ENCODE data around the gene IL17RE.
A peak's percentile ranks its signal among the peaks of the same experiment; 100 is the strongest.

The IL17RE gene

GRCh38 chr3:9884555-9885165 lies 18.0 kb upstream of the IL17RE start:
- TF ChIP-seq ZC3H10 (CRISPR knock-in tag; IDR thresholded peaks at IDR 0.05) (no peak), ZFP3 (CRISPR knock-in tag; IDR thresholded peaks at IDR 0.05) (peak; percentile 39; the same call in 1 of the 2 replicates), CSDC2 (CRISPR knock-in tag; IDR thresholded peaks at IDR 0.05) (no peak), ISL1 (CRISPR knock-in tag; IDR thresholded peaks at IDR 0.05) (no peak), TCF4 (CRISPR knock-in tag; IDR thresholded peaks at IDR 0.05; ENCODE audit: borderline replicate concordance) (no peak), CREB5 (CRISPR knock-in tag; IDR thresholded peaks at IDR 0.05; ENCODE audit: low read depth) (no peak)
- peak; percentile 95 for ATAC-seq

GRCh38 chr3:9886328-9886727 lies 16.3 kb upstream of the IL17RE start:
- TF ChIP-seq PPARA (CRISPR knock-in tag; IDR thresholded peaks at IDR 0.05; ENCODE audit: borderline replicate concordance) (no peak), CSDC2 (CRISPR knock-in tag; IDR thresholded peaks at IDR 0.05) (no peak), ESRRG (CRISPR knock-in tag; IDR thresholded peaks at IDR 0.05) (no peak), CREB5 (CRISPR knock-in tag; IDR thresholded peaks at IDR 0.05; ENCODE audit: low read depth) (no peak), TOX (CRISPR knock-in tag; IDR thresholded peaks at IDR 0.05; ENCODE audit: borderline replicate concordance) (no peak), SNAI2 (CRISPR knock-in tag; IDR thresholded peaks at IDR 0.05) (no peak), ZNF8 (CRISPR knock-in tag; IDR thresholded peaks at IDR 0.05) (no peak), TSHZ2 (CRISPR knock-in tag; IDR thresholded peaks at IDR 0.05) (no peak), GLIS3 (CRISPR knock-in tag; IDR thresholded peaks at IDR 0.05) (no peak)
- no peak for ATAC-seq

GRCh38 chr3:9887480-9887879 lies 15.2 kb upstream of the IL17RE start:
- no peak for ATAC-seq

More at GRCh38 chr3:9887480-9887879, 15.2 kb upstream of the IL17RE start:
- TF ChIP-seq OSR1 (CRISPR knock-in tag; IDR thresholded peaks at IDR 0.05) (no peak), CREB5 (CRISPR knock-in tag; IDR thresholded peaks at IDR 0.05; ENCODE audit: low read depth) (no peak), POU6F1 (CRISPR knock-in tag; IDR thresholded peaks at IDR 0.05; ENCODE audit: borderline replicate concordance, low read depth) (no peak), ZFP30 (CRISPR knock-in tag; IDR thresholded peaks at IDR 0.05) (no peak), CSDC2 (CRISPR knock-in tag; IDR thresholded peaks at IDR 0.05) (no peak), TOX (CRISPR knock-in tag; IDR thresholded peaks at IDR 0.05; ENCODE audit: borderline replicate concordance) (no peak), ZNF8 (CRISPR knock-in tag; IDR thresholded peaks at IDR 0.05) (no peak), TSHZ2 (CRISPR knock-in tag; IDR thresholded peaks at IDR 0.05) (no peak), ZNF70 (CRISPR knock-in tag; IDR thresholded peaks at IDR 0.05) (no peak), SNAI2 (CRISPR knock-in tag; IDR thresholded peaks at IDR 0.05) (no peak), PATZ1 (CRISPR knock-in tag; IDR thresholded peaks at IDR 0.05; ENCODE audit: borderline replicate concordance) (no peak), BACH2 (CRISPR knock-in tag; IDR thresholded peaks at IDR 0.05; ENCODE audit: borderline replicate concordance) (no peak), ARNTL (CRISPR knock-in tag; IDR thresholded peaks at IDR 0.05; ENCODE audit: borderline replicate concordance, low read depth) (no peak), RARB (CRISPR knock-in tag; IDR thresholded peaks at IDR 0.05) (no peak), ESRRG (CRISPR knock-in tag; IDR thresholded peaks at IDR 0.05) (no peak), ZC3H10 (CRISPR knock-in tag; IDR thresholded peaks at IDR 0.05) (no peak), PPARA (CRISPR knock-in tag; IDR thresholded peaks at IDR 0.05; ENCODE audit: borderline replicate concordance) (no peak), ZFP3 (CRISPR knock-in tag; IDR thresholded peaks at IDR 0.05) (no peak), CSRNP3 (CRISPR knock-in tag; IDR thresholded peaks at IDR 0.05) (no peak)
